GM04503 (cell line): ENCODE measurements around the gene ELOVL2.
"Not testable (repeated sequence)": the region's sequence is repeated elsewhere in the genome, so short reads cannot be mapped to it uniquely, and the experiment has no call there.

Source experiments
- DNase-seq: peaks from one replicate; pipeline ENCODE4 v3.0.0-alpha.2; 2012; ENCODE audit warnings: low read depth

Gene ELOVL2, protein sequence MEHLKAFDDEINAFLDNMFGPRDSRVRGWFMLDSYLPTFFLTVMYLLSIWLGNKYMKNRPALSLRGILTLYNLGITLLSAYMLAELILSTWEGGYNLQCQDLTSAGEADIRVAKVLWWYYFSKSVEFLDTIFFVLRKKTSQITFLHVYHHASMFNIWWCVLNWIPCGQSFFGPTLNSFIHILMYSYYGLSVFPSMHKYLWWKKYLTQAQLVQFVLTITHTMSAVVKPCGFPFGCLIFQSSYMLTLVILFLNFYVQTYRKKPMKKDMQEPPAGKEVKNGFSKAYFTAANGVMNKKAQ

DNA sequence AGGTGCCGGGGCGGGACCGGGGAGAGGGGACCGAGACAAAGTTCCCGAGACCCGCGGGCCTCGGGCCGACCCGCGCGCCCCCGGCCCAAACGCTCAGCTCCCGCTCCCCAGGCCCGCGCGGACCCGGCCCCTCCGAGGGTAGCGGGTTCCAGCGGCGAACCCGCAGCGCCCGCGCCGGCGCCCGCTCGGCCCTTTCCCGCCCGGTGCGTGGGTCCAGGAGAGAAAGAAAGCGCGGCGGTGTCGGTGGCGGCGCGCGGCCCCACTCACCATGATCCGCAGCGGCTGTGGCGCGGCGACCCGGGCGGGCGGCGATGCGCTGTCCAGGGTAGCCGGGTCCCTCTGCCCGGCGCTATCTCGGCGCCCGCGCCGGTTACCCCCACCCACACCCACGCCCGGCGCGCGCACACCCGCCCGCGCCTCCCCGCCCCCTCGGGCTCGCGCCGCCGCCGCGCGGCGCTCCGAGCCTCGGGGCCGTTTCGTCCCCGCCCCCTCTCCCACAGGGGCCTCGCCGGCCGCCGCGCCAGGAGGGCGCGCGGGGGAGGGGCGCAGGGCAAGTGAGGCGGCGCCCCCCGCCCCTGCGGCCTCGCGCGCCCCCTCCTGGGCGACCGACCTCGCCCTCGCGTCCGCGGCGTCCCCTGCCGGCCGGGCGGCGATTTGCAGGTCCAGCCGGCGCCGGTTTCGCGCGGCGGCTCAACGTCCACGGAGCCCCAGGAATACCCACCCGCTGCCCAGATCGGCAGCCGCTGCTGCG, at the start of gene ELOVL2:
Gene ELOVL2, minus strand, starts transcription at position 345 of the 751 bp plus-strand sequence. Its CDS starts 75 bp downstream, at position 270.
- no peak for DNase-seq

DNA sequence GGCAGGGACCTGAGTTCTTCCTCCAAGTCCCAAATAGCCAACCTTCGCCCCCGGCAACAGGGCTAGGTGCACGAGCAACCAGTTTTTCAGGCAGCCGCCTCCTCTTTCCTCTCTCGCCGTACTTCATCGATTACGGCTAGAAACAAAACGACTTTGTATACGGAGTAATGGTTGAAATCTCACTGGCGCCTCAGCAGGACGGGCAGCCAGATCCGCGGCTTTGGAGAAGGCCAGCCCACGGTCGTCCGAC, 49.2 kb upstream of the ELOVL2 start:
- no peak for DNase-seq

DNA sequence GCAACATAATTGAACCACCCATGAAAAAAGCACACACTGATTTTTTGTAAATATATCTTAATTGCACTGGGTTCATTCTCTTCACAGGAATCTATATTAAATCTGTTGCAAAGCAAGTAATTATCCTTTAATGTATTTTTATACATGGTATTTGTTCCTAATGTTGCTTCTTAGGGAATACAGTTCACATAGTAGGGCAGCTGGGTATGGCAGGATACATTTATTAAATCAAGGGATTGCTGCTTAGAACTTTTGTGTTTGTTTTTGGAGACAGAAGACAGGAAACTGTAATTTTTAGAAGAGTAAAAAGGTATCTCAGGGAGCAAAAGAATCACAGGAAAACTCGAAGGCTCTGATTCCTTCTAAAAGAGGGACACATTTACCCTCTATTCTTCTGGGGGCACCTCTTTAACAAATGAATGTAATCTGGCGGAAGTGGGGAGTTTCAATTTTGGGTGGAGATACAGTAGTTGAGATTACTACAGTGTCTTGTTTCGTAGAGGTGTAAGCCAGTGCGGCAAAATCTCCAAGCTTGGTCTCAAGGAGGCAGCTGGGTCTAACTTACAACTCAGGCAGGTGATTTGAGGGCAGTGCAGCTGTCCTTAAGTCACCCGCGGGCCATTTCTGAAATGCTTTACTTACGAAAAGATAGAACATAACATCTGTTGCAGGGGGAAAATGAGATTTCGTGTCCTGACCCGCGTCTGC, 48.7 kb upstream of the ELOVL2 start:
- DNase-seq, result no peak

DNA sequence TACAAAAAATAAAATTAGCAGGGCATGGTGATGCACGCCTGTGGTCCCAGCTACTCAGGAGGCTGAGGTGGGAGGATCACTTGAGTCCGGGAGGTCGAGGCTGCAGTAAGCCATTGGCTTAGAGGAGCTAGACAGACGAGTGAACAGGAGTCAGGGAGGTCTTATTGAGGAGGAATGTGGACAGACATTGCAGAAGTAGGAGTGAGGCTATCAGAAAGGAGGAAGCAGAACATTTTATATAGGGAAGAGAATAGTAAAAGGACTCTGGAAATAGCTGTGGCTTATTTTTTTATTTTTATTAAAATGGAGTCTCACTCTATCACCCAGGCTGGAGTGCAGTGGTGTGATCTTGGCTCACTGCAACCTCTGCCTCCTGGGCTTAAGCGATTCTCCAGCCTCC, 47.0 kb upstream of the ELOVL2 start:
- DNase-seq, result not testable (repeated sequence)

DNA sequence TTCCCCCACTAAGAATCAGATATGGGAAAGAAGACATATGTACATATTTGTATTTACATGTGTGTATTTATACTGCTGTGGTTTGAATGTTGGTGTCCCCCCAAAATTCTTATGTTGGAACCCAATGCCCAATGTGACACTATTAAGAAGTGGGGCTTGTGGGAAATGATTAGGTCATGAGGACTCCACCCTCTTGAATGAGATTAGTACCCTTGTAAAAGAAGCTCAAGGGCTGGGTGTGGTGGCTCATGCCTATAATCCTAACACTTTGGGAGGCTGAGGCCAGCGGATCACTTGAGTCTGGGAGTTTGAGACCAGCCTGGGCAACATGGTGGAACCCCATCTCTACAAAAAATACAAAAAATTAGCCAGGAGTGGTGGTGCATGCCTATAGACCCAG, 45.6 kb upstream of the ELOVL2 start:
- DNase-seq, result no peak

DNA sequence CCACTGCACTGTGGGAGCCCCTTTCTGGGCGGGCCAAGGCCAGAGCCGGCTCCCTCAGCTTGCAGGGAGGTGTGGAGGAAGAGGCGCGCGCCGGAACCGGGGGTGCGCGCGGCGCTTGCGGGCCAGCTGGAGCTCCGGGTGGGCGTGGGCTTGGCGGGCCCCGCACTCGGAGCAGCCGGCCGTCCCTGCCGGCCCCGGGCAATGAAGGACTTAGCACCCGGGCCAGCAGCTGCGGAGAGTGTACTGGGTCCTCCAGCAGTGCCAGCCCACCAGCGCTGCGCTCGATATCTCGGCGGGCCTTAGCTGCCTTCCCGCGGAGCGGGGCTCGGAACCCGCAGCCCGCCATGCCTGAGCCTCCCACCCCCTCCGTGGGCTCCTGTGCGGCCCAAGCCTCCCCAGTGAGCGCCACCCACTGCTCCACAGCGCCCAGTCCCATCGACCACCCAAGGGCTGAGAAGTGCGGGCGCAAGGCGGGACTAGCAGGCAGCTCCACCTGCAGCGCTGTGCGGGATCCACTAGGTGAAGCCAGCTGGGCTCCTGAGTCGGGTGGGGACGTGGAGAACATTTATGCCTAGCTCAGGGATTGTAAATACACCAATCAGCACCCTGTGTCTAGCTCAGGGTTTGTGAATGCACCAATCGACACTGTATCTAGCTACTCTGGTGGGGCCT, 43.2 kb upstream of the ELOVL2 start:
- not testable (repeated sequence) for DNase-seq

DNA sequence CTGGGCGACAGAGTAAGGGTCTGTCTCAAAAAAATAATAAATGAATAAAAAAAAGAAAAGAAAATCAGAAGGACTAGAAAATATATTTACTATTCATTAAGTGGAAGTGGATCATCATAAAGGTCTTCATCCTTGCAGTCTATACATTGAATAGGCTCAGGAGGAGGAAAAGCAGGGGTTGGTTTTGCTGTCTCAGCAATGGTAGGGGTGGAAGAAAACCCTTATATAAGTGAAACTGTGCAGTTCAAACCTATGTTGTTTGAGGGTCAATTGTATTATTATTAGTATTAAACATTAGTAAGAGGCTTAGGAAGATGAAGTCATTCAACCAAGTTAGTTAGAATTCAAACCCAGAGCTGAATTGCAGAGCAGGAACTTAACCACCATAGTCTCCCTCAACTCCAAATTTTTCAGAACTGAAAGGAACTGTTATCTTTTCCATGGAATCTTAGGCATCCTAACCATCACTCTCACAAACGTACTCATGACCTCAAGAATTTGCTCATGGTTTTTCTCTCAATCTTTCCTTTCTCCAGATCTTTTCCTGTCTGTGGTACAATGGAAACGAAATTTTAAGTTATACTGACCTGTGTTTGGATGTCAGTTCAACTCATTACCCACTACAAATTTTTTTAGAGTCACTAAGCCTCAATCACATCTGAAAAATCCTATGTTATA, 41.8 kb upstream of the ELOVL2 start:
- DNase-seq, result no peak

DNA sequence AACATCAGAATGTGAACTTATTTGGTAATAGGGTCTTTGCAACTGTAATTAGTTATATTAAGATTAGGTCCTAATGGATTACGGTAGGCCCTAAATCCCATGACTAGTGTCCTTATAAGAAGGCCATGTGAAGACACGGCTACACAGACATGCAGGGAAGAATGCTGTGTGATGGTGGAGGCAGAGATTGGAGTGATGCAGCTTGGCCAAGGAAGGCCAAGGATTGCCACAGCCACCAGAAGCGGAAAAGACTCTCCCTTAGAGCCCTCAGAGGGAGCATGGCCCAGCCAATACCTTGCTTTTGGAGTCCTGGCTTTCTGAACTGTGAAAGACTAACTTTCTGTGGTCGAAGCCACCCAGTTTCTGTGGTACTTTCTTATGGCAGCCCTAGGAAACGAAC, 39.9 kb upstream of the ELOVL2 start:
- no peak for DNase-seq

DNA sequence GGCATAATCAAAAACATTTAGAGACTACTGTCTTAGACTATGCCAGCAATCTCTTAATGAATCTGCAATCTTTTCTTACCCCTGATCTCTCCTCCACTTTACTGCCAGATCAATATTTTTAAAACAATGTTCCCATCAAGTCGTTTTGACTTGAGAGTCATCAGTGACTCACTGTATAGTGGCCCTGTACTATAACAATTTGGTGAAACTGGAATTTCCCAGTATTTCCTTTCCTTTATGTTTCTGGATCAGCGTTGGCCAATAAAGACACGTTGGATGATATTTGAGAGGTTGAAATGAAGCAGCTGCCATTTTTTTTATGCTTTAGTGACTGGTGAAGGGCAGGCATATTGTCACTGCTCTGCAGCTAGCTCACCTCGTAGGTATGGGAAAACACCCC, 39.4 kb upstream of the ELOVL2 start:
- DNase-seq, result no peak

DNA sequence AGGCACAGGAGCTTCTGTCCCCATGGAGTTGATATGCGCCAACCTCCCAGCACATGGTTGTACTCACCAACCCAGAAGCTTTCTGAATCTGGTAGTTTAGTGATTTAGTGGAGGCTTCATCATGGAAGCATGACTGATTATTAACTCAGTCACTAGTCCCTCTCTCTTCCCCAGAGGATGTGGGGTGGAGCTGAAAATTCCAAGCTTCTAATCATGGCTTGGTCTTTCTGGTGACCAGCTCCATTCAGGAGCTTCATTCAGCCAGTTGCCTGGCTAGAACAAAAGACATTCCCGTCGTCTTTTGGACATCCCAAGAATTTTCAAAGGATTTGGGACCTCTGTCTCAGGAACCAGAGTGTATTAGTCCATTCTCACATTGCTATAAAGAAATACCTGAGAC, 36.2 kb upstream of the ELOVL2 start:
- no peak for DNase-seq

DNA sequence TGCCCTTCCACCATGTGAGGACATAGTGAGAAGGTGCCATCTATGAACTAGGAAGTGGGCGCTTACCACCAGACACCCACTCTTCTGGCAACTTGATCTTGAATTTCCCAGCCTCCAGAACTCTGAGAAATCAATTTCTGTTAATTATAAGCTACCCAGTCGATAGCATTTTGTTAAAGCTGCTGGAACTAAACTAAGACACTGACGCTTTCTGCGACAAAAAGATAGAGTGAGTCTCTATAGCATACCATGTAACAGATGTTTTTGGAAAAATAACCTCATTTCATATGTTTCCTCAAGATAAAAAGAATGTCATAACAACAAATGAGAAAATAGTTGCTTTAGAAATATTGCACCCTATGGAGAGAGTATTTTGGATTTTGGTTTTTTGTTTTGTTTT, 34.2 kb upstream of the ELOVL2 start:
- no peak for DNase-seq

DNA sequence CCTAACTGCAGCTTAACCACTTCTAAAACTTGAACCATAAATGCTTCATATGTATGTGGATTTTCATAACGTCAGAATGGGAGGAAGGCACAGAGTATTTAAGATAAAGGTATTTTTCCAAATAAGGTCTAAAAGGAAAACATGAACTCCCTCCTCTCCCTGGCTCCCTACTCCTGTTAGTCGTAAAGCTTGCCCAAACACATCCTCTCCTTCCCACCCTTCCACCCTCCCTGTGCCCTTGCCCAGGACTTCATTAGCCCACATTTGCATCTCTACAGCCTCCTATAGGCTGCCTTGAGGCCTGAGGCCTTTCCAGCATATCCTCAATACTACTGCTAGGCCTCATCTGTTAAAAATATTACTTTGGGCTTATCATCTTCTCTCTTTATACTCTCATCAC, 32.4 kb upstream of the ELOVL2 start:
- DNase-seq, result no peak

DNA sequence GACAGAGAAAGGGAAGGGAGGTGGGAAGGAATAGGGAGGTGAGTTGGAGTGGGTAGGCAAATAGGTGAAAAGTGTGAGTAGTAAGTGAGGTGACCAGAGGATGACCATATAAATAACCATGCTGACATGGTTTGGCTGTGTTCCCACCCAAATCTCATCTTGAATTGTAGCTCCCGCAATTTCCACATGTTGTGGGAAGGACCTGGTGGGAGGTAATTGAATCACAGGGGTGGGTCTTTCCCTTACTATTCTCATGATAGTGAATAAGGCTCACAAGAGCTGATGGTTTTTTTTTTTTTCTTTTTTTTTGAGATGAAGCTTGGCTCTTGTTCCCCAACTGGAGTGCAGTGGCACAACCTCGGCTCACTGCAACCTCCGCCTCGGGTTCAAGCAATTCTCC, 28.0 kb upstream of the ELOVL2 start:
- no peak for DNase-seq

DNA sequence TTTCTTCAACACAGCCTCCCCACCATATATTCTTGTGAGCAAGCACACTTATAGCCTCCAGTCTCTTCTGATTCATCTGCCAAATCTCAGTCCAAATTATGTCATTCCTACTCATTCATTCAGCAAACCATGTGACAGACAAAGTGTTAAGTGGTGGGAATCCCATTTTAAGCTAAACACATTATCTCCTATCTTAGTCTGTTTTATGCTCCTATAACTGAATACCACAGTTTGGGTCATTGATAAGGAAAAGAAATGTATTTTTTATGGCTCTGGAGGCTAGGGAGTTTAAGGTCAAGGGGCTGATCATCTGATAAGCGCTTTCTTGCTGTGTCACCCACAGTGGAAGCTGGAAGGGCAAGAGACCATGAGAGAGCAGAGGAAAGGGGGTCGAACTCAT, 25.7 kb upstream of the ELOVL2 start:
- no peak for DNase-seq

DNA sequence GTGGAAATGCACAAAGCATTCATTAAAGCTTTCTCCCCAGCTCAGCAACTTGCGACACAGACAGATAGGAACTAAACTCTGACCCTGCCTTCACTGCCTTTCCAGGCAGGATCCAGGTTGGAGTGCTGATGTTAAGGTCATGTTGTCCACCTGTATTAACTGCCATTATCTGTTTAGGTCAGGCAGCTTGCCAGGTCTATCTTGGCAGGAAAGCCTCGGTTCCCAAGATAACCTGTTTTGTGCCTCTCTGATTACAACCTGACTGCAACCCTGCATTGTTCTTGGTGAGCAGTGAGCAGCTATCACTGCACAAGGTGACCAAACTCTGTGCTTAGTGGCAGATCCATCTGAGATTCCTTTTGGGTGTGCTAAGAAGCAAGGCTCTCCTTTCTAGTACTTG, 23.2 kb upstream of the ELOVL2 start:
- DNase-seq, result no peak

DNA sequence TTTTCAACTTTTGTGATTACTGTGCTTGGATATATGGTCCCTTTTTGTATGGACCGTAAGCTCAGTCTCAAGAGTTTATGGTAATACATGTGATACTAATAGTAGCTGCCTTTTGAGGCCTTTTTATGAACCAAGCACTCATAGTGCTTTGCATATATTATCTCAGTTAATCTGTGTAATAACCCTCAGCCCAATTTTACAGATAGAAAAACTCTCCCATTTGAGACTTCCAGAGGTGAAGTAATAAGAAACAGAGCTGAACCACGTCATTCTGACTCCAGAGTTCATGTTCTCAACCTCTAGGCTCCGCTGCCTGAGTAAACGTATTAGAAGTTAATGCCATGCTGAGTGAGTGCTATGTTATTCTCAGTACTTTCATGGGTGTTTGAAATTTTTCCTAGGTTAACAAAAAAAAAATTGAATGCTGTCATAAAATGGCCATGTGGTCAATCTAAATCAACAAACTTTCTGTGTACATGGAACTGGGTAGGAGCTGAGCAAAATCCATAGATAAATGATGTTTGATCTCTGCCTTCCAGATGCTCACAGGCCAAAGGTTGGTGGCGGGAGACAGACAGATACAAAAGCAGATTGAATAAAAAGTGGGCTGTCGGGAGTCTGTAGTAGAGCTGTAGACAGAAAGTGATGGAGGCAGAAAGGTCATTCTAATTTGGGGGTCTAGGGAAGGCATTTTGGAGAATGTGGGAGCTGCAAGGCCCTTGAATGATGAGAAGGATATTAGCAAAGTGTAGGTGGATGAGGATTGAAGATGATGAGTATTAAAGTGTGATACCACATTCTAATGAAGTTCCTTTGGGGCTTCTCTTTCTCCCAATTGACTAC, 22.6 kb upstream of the ELOVL2 start:
- DNase-seq, result no peak

DNA sequence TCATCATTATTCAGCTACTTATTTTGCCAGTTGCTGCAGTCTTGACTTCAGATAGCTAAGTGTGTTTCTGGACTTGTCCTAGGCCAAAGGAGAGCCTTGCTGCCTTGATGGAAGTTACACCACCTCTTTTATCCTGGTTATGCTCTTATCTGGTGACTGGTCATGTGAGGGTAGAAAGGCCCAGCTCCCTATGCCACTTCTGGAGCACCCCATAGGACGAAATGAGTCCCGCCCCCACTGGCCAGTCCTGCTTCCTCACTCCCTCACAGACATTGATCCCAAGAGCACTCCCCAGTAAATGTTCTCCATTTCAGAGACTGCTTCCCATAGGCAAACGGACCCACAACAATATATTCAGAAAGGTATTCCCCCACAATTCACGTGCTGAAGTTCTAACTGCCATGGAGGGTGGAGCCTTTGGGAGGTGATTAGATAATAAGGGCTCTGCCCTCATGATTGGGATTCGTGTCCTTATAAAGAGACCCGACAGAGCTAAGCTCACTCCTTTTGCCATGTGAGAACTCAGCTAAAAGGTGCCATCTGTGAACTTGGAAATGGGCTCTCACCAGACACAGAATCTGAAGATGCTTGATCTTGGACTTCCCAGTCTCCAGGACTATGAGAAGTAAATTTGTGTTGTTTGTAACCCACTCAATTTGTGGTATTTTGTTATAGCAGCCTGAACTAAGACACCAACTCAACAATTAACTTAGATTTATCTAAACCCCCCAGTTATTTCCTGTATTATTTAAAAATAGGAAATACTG, 21.5 kb upstream of the ELOVL2 start:
- no peak for DNase-seq

DNA sequence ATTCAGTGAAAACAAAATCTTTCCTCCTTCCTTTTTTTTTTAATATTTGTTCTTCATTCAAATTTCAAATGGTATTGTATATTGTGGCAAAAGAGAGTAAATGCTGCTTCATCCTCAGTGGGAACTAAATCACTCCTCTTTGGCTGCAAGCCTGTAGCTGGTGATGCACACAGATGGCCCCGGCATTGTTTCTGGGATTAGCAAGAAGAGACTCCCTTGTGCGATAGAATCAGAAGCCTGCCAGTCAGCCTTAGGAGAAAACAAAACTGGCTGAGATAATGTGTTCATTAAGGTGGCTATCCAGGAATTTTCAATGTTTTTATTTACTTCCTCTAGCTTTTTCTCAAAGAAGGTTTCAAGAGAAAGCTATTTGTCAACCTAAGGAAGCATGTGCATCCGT, 20.7 kb upstream of the ELOVL2 start:
- DNase-seq, result no peak

DNA sequence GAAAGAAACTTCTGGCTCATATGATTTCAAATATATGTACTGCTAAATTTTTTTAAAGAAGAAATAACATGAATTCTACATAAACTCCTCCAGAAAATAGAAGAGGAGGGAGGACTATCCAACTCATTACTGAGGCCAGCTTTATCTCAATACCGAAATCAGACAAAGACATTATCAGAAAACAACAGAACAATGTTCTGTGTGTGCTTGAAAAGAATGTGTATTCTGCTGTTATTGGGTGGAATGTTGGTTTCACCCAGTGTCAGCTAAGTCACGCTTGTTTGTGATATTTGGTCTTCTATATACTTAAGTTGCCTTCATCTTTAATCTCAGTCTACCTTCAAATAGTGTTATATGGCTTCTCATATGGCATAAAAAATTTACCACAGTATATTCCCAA, 18.6 kb upstream of the ELOVL2 start:
- no peak for DNase-seq

DNA sequence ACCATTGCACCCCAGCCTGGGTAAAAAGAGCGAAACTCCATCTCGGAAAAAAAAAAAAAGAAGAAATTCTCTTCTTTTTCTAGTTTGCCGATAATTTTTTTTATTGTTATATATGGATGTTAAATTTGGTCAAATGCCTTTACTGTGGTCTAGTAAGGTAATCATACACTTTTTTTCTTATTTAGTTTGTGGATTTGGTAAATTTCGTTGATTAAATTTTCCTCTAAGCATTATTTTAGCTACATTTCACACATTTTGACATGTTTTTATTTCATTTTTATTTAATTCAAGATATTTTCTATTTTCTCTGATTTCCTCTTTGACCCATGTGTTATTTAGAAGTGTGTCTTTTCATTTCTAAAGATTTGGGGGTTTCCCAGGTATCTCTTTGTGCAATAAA, 18.0 kb upstream of the ELOVL2 start:
- no peak for DNase-seq

DNA sequence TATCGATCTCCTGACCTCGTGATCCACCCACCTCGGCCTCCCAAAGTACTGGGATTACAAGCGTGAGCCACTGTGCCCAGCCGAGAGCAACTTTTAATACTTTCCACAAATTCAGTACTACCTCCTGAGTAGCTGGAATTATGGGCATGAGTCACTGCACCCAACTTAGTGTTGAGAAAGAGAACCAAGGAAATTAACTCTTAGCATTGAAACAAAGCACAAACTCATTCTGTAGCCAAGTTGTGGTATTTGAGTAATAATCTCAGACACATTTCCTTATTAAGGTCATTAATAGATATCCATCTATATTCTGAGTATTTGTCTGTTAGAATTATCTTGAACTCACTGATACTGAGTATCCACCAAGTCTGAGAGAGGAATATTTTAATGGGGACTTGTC, 14.3 kb upstream of the ELOVL2 start:
- no peak for DNase-seq
